SH-SY5Y (cell line): ENCODE measurements around the gene CDKN1C.

ENCODE experiments used
- GATA2 ChIP-seq: IDR thresholded peaks from 2 replicates; pipeline ENCODE4 v1.6.1; 2011; ENCODE audit warnings: mild to moderate bottlenecking, low read depth, low read length
- GATA3 ChIP-seq: IDR thresholded peaks from 2 replicates; pipeline ENCODE4 v1.6.1; 2011; ENCODE audit warnings: low read depth, mild to moderate bottlenecking, low read length, moderate library complexity

GRCh38 chr11:2931771-2932738 is 46.5 kb upstream of the CDKN1C start:
- TF ChIP-seq GATA2 (no peak), GATA3 (no peak)
